Transverse colon (tissue), 4 donors: Measurements from ENCODE around the gene NMBR.

ENCODE experiments used
- EP300 ChIP-seq: sonication (generic); formaldehyde crosslinking; IDR thresholded peaks from one replicate; pipeline ENCODE4 v1.6.1; 2017; ENCODE audit warnings: antibody characterized with exemption, low read depth
- POLR2A ChIP-seq: fragments of 450-650 bp; IDR thresholded peaks from one replicate; pipeline ENCODE4 v1.6.1; 2016; ENCODE audit warnings: antibody characterized with exemption, mild to moderate bottlenecking, moderate library complexity
- POLR2AphosphoS5 ChIP-seq, 3 donors: sonication (generic); formaldehyde crosslinking; IDR thresholded peaks; one replicate each; pipeline ENCODE4 v1.6.1; 2016; ENCODE audit warnings: antibody characterized with exemption in 3 of 3
- TF ChIP-seq, protein P1 (sequence below), 5 experiments: fragments of 200-600 bp in 3 of 5; fragments of 450-650 bp in 2 of 5; sonication (generic) in 3 of 5; IDR thresholded peaks; 1 replicate in 2 of 5; 2 replicates in 3 of 5; pipeline ENCODE4 v1.5.1; 2016 to 2017; ENCODE audit warnings: antibody characterized with exemption in 5 of 5, inconsistent platforms in 3 of 5, mild to moderate bottlenecking in 2 of 5, moderate library complexity in 1 of 5

GRCh38 chr6:142035890-142036289, 111.0 kb downstream of the NMBR start:
- TF ChIP-seq, protein P1, sequence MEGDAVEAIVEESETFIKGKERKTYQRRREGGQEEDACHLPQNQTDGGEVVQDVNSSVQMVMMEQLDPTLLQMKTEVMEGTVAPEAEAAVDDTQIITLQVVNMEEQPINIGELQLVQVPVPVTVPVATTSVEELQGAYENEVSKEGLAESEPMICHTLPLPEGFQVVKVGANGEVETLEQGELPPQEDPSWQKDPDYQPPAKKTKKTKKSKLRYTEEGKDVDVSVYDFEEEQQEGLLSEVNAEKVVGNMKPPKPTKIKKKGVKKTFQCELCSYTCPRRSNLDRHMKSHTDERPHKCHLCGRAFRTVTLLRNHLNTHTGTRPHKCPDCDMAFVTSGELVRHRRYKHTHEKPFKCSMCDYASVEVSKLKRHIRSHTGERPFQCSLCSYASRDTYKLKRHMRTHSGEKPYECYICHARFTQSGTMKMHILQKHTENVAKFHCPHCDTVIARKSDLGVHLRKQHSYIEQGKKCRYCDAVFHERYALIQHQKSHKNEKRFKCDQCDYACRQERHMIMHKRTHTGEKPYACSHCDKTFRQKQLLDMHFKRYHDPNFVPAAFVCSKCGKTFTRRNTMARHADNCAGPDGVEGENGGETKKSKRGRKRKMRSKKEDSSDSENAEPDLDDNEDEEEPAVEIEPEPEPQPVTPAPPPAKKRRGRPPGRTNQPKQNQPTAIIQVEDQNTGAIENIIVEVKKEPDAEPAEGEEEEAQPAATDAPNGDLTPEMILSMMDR (IDR thresholded peaks at IDR 0.05), result no peak
- TF ChIP-seq POLR2A (no peak), EP300 (no peak), POLR2AphosphoS5 (IDR thresholded peaks at IDR 0.05) (no peak)
